Smooth muscle cell of the umbilical artery (primary cell): ENCODE data around the gene PEX16. TPM values are rescaled to one million over a fixed set of nuclear protein-coding genes. Genes with fewer than 3 reads are reported as not detected.

Experiments
- total RNA-seq: library from RNA; depleted of rRNA; stranded (reverse); fragments of >200 nt; gene quantifications from 2 replicates; pipeline ENCODE4 v1.2.3, GENCODE V29; 2014

PEX16 gene
- total RNA-seq, result 17.9 and 21.4 TPM in 2 replicates

GRCh38 chr11:45917623-45918330, at the start of gene PEX16:
Gene PEX16 (minus strand): TSS chr11:45917877. CDS start chr11:45917811, 66 bp downstream.

GRCh38 chr11:45922425-45923082, 4.9 kb upstream of the PEX16 start, which contains the start of gene LARGE2:
Gene LARGE2 (plus strand): TSS chr11:45922656. CDS start chr11:45922883, 227 bp downstream.

GRCh38 chr11:45906965-45907611, 10.6 kb downstream of the PEX16 start, which contains the start of gene FREY1:
Gene FREY1 (minus strand): TSS chr11:45907271. CDS start chr11:45907245, 26 bp downstream.

DNA sequence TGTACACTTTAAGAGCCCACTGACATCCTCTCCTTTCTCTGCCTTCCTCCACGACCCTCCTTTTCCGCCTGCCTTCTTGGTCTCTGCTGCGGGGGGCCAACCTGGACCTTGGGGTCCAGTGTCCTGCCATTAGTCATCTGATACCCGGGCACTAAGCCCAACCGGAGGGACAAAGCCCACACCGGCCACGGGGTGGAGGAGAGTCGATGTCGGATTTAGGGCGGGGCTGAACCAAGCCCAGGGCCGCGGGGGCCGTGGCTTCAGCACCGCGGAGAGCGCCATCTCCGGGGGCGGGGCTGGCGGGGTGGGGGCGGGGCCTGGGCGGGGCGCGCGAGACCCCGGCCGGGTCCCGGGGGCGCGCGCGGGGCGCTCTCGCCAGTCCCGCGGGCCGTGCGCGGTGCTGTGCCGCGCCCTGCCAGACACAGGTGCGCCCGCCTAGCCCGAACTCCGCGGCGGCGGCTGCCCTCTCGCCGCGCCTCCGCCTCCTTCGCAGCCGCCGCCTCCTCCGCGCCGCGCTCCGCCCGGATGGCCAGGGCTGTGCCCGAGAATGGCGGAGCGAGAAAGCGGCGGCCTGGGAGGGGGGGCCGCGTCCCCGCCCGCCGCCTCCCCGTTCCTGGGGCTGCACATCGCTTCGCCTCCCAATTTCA, 32.3 kb downstream of the PEX16 start, which contains the start of gene MAPK8IP1:
MAPK8IP1 (plus strand) TSS at position 378 of the 647 bp plus-strand sequence; CDS start at position 548, 170 bp downstream.

Other genes starting within 250 kb of the PEX16 start
- gene SLC35C1, start 112.7 kb downstream of the PEX16 start, total RNA-seq, result 11.9 and 23.4 TPM in 2 replicates
- 13.4 and 15.6 TPM in 2 replicates for gene CRY2, start 70.4 kb downstream of the PEX16 start, total RNA-seq
- gene MAPK8IP1, start 32.2 kb downstream of the PEX16 start, total RNA-seq, result 3.6 and 6.2 TPM in 2 replicates
- 1.1 and 1.8 TPM in 2 replicates for gene FREY1, start 10.6 kb downstream of the PEX16 start, total RNA-seq
- under 0.01 TPM in 1 of 2 replicates, not detected in the other for gene LARGE2, start 4.8 kb upstream of the PEX16 start, total RNA-seq
- gene PHF21A, start 203.6 kb upstream of the PEX16 start, total RNA-seq, result 13.7 and 20.2 TPM in 2 replicates